Naive B cell (primary cell): ENCODE measurements around the gene DSN1. TPM values are rescaled to one million over a fixed set of nuclear protein-coding genes. Genes with fewer than 3 reads are reported as not detected.
A peak's percentile ranks its signal among the peaks of the same experiment; 100 is the strongest.
"Not testable (repeated sequence)": the region's sequence is repeated elsewhere in the genome, so short reads cannot be mapped to it uniquely, and the experiment has no call there.

Source experiments
- ATAC-seq, 2 donors: fragments of 150-1000 bp; cut with Tn5 transposase; 2 replicates each; pipeline ENCODE4 v1.10.0; 2021; ENCODE audit warnings: low read depth in 2 of 2, mild to moderate bottlenecking in 2 of 2, moderate library complexity in 2 of 2
- DNase-seq: peaks from one replicate; pipeline ENCODE4 v3.0.0; 2022
- H3K27ac Mint-ChIP-seq, 6 donors: one replicate each; pipeline ENCODE4 v1.8.0; 2020 to 2022; ENCODE audit warnings: mild to moderate bottlenecking in 6 of 6, mixed read lengths in 6 of 6, moderate library complexity in 5 of 6, inconsistent platforms in 2 of 6
- H3K27me3 Mint-ChIP-seq, 3 donors: one replicate each; pipeline ENCODE4 v1.8.0; 2021 to 2022; ENCODE audit warnings: mixed read lengths in 3 of 3, mild to moderate bottlenecking in 1 of 3
- H3K36me3 Mint-ChIP-seq, 2 donors: one replicate each; pipeline ENCODE4 v1.8.0; 2020 to 2022; ENCODE audit warnings: mixed read lengths in 2 of 2, inconsistent platforms in 1 of 2, mild to moderate bottlenecking in 1 of 2
- H3K4me1 Mint-ChIP-seq, 3 donors: one replicate each; pipeline ENCODE4 v1.8.0; 2020 to 2022; ENCODE audit warnings: mixed read lengths in 3 of 3, inconsistent platforms in 1 of 3, mild to moderate bottlenecking in 1 of 3, moderate library complexity in 1 of 3
- H3K4me3 Mint-ChIP-seq, 8 donors: one replicate each; pipeline ENCODE4 v1.8.0; 2020 to 2022; ENCODE audit warnings: mild to moderate bottlenecking in 8 of 8, mixed read lengths in 8 of 8, moderate library complexity in 8 of 8, inconsistent platforms in 2 of 8
- H3K9me3 Mint-ChIP-seq, 7 donors: one replicate each; pipeline ENCODE4 v1.8.0; 2020 to 2022; ENCODE audit warnings: mixed read lengths in 7 of 7, mild to moderate bottlenecking in 5 of 7, inconsistent platforms in 2 of 7, moderate library complexity in 1 of 7
- polyA plus RNA-seq, 6 donors: library from polyadenylated mRNA; unstranded; fragments of 300-500 nt; fragmentation: Illumina TruSeq; gene quantifications; one replicate each; pipeline ENCODE4 v1.2.3, GENCODE V29; 2021; ENCODE audit warnings: low read depth in 6 of 6

DSN1 gene
- polyA plus RNA-seq, 6 donors from 2014 or later = 22.5 to 35.9 (median 27.6) TPM

DNA sequence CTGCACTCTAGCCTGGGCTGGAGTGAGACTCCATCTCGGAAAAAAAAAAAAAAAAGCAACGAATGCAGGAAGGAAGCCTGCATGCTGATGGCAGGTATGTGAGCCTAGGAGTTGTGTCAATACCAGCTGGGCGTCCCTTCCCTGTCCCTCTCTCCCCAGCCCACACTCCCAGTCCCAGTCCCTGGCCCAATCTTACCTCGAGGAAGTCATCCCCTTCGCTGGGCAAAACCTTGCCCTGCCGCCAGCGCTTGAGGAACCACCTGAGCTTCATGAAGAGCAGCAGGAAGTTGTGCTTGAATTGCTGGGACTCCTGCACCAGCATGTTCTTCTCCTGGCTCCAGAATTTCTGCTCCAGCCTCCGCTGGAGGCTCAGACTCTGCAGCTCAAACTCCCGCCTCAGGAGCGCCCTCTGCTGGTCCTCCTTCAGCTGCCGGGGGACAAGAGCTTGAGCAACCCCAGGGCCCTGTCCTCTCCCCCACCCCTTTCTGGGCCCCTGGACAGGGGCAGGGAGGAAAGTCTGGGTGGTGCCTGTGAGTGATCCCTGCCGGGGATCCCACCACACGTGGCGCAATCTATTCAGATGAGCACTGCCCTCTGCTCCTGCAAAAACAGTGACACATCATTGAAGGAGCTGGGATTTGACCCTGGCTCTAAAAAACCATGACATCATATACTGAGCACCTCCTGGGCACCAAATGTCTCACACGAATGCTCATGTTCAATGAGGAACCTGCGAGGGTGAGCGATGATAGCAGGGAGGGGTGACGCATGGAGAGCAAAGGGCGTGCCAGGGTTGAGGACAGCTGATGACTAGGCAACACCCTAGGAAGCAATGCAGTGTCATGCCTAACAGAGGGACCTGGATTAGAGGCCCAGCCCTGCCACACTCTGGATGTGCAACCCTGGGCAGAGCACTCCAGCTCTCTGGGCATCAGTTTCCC is 35.0 kb upstream of the DSN1 start:
- peaks cover 15 to 21% of the 10 kb centered on the region in 2 donors for H3K36me3 Mint-ChIP-seq
- ATAC-seq (peak; percentile 59 to 77), DNase-seq (peak; percentile 58)
- H3K4me3 Mint-ChIP-seq = peak overlapping the region in 1 of 8 donors; percentile 63
- peak overlapping the region in 4 of 6 donors; percentile 65 to 92 (median 74) for H3K27ac Mint-ChIP-seq
- H3K9me3 Mint-ChIP-seq = no peaks in the 10 kb centered on the region
- no peaks in the 10 kb centered on the region for H3K27me3 Mint-ChIP-seq
- peaks cover 0 to 21% (median 12%) of the 10 kb centered on the region in 3 donors for H3K4me1 Mint-ChIP-seq

DNA sequence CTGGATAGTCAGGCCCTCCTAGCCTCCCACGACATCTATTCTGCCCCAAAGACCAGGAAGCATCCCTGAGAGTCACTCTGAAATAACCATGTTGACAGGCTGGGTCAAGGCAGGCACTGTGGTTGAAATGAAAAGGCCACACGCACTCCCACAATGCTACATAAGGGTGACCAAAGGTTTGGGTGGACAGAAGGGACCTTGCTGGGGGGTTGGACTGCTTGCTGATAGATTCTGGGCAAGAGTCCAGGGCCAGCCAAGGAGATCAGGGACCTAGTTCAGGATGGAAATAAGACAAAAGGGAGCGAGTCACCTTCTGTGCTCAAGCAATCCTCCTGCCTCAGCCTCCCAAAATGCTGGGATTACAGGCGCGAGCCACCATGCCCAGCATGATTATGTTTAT is 32.5 kb upstream of the DSN1 start:
- Mint-ChIP-seq H3K9me3 (peaks cover 0 to 2% (median 0%) of the 10 kb centered on the region in 7 donors), H3K27me3 (no peaks in the 10 kb centered on the region), H3K36me3 (peaks cover 13 to 29% of the 10 kb centered on the region in 2 donors), H3K4me3 (no peak overlapping the region), H3K4me1 (peaks cover 0 to 15% (median 10%) of the 10 kb centered on the region in 3 donors), H3K27ac (peak overlapping the region in 1 of 6 donors; percentile 34)
- no peak for DNase-seq
- ATAC-seq = no peak

DNA sequence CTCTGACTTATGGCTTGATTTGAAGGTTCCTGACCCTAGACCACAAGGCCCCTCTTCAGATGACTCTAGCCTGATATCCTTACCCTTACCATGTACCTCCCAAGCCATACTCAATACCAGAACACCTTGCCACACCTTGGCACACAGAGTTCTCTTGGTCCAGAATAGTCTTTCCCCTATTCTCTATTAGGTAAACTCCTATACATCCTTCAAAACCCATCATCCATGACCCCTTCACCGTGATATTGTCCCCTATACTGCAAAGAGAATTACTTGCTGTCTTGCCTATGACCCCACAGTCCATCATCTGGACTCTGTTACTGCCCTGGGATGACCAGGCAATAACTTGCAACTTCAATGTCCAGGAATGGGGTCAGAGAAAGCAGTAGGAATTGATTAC is 31.8 kb upstream of the DSN1 start:
- no peak overlapping the region for H3K4me3 Mint-ChIP-seq
- peak overlapping the region in 3 of 6 donors; percentile 37 to 81 (median 49) for H3K27ac Mint-ChIP-seq
- H3K4me1 Mint-ChIP-seq = peaks cover 0 to 15% (median 10%) of the 10 kb centered on the region in 3 donors
- ATAC-seq = no peak
- peaks cover 13 to 29% of the 10 kb centered on the region in 2 donors for H3K36me3 Mint-ChIP-seq
- H3K27me3 Mint-ChIP-seq = no peaks in the 10 kb centered on the region
- DNase-seq = no peak
- peaks cover 0 to 2% (median 0%) of the 10 kb centered on the region in 7 donors for H3K9me3 Mint-ChIP-seq

DNA sequence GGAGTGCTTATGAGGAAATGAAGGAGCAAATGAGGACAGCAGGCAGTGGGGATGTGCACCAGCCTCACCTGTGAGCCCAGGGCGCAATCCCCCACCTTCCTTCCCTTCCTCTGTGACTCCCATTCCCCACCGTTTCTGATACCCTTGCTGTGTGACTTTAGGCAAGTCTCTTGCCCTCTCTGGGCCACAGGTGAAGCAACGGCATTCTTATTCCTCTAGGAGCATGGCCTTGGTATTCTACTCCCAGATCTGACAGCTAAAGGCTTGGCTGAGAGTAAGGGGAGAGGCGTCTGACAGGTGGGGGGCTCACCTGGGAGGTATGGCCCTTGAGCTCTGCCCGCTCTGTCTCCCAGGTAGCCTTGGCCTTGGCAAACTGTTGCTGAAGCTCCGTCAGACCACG is 30.9 kb upstream of the DSN1 start:
- Mint-ChIP-seq H3K27me3 (no peaks in the 10 kb centered on the region), H3K9me3 (peaks cover 0 to 2% (median 0%) of the 10 kb centered on the region in 7 donors), H3K27ac (peak overlapping the region in 1 of 6 donors; percentile 47), H3K4me1 (peaks cover 0 to 15% (median 10%) of the 10 kb centered on the region in 3 donors), H3K36me3 (peaks cover 13 to 29% of the 10 kb centered on the region in 2 donors), H3K4me3 (no peak overlapping the region)
- no peak for ATAC-seq
- no peak for DNase-seq

DNA sequence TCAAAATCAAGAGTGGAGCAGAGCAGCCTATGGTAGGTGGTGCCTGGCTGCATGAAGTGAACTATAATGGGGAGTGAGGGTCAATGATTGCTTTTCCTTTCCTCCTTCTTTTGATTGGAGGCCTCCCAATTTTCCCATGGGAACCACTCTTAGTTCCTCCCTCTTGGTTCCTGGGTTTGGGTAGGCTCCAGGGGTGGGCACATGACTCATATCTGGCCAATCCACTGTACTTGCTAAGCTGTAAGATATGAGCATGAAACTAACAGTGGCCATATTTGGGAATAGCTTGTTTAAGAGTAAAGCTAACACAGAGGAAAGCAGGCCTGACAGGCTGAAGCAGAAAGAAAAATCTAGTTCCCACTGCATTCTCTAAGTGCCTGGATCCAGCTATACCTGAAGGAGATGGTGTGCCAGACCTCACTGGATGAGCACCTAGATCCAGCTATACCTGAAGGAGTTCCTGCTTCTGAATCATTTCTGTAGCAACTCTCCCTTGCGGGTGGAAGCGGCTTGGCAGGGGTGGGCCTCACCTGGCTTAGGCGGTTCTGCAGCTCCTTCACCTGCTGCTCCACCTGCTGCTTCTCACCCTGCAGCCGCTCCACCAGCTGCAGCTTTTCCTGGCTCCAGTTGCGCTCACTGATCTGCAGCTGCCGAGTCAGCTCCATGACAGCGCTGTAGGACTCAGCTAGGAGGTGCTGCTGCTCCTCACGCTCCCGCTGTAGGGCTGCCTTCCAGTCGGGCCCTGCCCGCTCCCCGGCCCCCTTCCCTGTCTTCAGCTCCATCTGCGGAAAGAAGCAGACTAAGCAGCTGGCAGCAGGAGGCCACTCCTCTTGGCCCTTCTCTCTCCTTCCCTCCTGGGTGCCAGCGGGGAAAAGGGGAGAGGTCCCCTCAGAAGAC is 29.0 kb upstream of the DSN1 start:
- H3K36me3 Mint-ChIP-seq = peaks cover 21 to 29% of the 10 kb centered on the region in 2 donors
- H3K4me3 Mint-ChIP-seq = no peak overlapping the region
- ATAC-seq (no peak), DNase-seq (no peak)
- peaks cover 0 to 4% (median 0%) of the 10 kb centered on the region in 3 donors for H3K4me1 Mint-ChIP-seq
- no peak overlapping the region for H3K27ac Mint-ChIP-seq
- H3K9me3 Mint-ChIP-seq = peaks cover 0 to 2% (median 0%) of the 10 kb centered on the region in 7 donors
- no peaks in the 10 kb centered on the region for H3K27me3 Mint-ChIP-seq

DNA sequence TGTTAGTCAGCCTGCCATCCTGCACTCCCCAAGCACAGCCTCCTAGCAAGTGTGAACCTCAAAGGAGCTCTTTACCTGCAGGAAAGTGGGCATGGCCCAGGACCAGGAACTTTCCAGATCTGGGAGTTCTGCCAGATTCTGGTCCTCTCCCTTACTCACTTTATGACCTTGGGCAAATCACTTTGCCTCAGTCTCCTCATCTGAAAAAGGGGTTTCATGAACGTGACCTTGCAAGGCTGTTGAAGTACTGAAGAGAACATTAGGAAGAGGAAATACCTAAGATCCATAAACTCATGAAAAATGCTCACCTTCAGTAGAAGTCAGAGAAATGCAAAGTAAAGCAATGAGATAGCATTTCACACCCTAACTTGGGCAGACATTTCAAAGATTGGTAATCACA is 26.8 kb upstream of the DSN1 start:
- no peaks in the 10 kb centered on the region for H3K27me3 Mint-ChIP-seq
- no peak overlapping the region for H3K4me3 Mint-ChIP-seq
- DNase-seq (no peak), ATAC-seq (no peak)
- H3K4me1 Mint-ChIP-seq = peaks cover 0 to 4% (median 0%) of the 10 kb centered on the region in 3 donors
- H3K9me3 Mint-ChIP-seq = peaks cover 0 to 2% (median 0%) of the 10 kb centered on the region in 7 donors
- no peak overlapping the region for H3K27ac Mint-ChIP-seq
- H3K36me3 Mint-ChIP-seq = peaks cover 22 to 24% of the 10 kb centered on the region in 2 donors

DNA sequence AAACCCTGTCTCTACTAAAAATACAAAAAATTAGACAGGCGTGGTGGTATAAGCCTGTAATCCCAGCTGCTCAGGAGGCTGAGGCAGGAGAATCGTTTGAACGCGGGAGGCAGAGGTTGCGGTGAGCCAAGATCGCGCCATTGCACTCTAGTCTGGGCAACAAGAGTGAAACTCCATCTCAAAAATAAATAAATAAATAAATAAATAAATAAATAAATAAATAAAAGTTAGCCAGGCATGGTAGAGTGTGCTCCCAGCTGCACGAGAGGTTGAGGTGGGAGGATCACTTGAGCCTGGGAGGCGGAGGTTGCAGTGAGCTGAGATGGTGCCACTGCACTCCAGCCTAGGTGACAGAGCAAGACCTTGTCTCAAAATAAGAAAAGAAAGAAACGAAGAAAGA is 25.8 kb upstream of the DSN1 start:
- not testable (repeated sequence) for H3K27me3 Mint-ChIP-seq, H3K4me3 Mint-ChIP-seq, H3K4me1 Mint-ChIP-seq, DNase-seq, ATAC-seq, H3K9me3 Mint-ChIP-seq, H3K27ac Mint-ChIP-seq
- peaks cover 11 to 24% of the 10 kb centered on the region in 2 donors for H3K36me3 Mint-ChIP-seq

DNA sequence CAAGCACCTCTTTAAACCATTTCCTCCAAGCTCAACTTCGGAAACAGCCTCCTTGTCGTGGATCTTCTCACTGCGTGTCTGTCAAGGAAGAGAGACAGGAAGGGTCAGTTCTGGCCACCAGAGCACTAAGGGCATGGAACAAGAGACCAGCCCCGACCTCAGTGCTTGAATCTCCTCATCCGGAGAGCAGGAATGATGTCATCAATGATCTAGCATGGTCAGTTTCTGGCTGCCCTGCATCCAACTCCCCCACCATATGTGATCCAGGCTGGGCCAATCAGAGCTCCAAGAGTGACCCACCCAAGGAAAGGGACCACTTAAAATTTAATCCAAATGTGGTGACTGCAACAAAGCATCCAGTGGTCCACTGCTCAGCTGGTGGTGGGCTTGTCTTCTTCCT is 23.3 kb upstream of the DSN1 start:
- no peaks in the 10 kb centered on the region for H3K9me3 Mint-ChIP-seq
- ATAC-seq (no peak), DNase-seq (no peak)
- H3K4me1 Mint-ChIP-seq = peaks cover under 1 to 10% (median 2%) of the 10 kb centered on the region in 3 donors
- H3K27ac Mint-ChIP-seq = no peak overlapping the region
- no peaks in the 10 kb centered on the region for H3K27me3 Mint-ChIP-seq
- H3K36me3 Mint-ChIP-seq = peaks cover 0 to 20% of the 10 kb centered on the region in 2 donors
- H3K4me3 Mint-ChIP-seq = no peak overlapping the region

DNA sequence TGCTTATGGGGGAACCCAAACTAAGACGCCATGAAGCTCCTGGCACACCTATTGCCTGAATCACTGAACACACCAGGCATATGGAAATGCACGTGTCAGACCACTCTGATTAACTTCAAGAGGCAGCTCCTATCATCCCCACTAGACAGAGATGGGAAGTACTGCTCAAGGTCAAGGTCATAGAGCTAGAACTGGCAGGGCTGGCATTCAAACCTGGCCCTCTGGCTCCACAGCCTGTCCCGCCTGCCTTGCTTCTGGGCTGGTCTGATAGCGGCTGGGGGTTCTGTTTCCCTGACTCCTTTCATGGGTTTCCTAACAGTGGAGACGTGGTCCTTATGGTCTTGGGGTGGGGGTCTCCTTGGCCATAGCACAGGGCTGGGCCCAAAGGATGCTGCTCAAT is 22.6 kb upstream of the DSN1 start:
- Mint-ChIP-seq H3K4me3 (no peak overlapping the region), H3K36me3 (peaks cover 0 to 24% of the 10 kb centered on the region in 2 donors), H3K27ac (peak overlapping the region in 1 of 6 donors; percentile 78), H3K4me1 (peaks cover 6 to 10% (median 7%) of the 10 kb centered on the region in 3 donors), H3K9me3 (no peaks in the 10 kb centered on the region), H3K27me3 (no peaks in the 10 kb centered on the region)
- ATAC-seq (no peak), DNase-seq (no peak)

DNA sequence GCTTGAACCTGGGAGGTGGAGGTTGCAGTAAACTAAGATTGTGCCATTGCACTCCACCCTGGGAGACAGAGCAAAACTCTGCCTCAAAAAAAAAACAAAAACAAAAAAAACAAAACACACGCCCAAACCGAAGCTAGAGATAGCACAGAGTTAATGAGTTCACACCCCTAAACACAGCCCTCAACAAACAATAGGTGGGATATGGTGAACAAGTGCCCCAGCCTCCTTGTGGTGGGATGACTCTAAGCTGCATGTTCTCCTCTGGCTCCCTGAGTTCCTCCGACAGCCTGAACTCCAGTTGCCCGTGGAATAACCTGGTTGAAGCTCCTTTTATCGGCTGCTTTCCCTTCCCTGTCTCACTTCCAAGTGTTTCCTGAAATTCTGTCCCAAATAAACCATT is 22.1 kb upstream of the DSN1 start:
- H3K27ac Mint-ChIP-seq = no peak overlapping the region
- peaks cover 6 to 10% (median 7%) of the 10 kb centered on the region in 3 donors for H3K4me1 Mint-ChIP-seq

DNA sequence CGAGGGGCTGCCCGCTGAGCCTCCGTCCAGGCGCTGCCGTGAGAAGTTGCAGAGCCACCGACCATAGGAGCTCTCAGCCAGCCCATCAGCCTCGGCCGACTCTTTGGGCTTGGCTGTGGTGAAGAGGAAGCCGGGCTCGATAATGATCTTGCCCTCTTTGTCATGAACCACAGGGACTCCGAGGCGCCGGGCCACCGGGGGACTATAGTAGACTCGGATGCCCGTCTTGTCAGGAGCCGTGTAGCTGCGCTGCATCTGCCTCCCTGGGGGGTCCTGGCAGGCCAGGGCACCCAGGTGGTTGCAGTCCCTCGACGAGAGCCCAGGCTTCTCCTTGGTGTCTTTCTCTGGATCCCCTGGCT is 20.5 kb upstream of the DSN1 start:
- Mint-ChIP-seq H3K27me3 (no peaks in the 10 kb centered on the region), H3K9me3 (no peaks in the 10 kb centered on the region), H3K27ac (no peak overlapping the region), H3K36me3 (peaks cover 0 to 24% of the 10 kb centered on the region in 2 donors), H3K4me1 (peaks cover 6 to 10% (median 7%) of the 10 kb centered on the region in 3 donors), H3K4me3 (no peak overlapping the region)
- ATAC-seq = no peak
- DNase-seq = no peak

More for the DNA sequence above, 22.1 kb upstream of the DSN1 start:
- DNase-seq (no peak), ATAC-seq (no peak)
- Mint-ChIP-seq H3K4me3 (no peak overlapping the region), H3K9me3 (no peaks in the 10 kb centered on the region), H3K27me3 (no peaks in the 10 kb centered on the region), H3K36me3 (peaks cover 0 to 24% of the 10 kb centered on the region in 2 donors)

DNA sequence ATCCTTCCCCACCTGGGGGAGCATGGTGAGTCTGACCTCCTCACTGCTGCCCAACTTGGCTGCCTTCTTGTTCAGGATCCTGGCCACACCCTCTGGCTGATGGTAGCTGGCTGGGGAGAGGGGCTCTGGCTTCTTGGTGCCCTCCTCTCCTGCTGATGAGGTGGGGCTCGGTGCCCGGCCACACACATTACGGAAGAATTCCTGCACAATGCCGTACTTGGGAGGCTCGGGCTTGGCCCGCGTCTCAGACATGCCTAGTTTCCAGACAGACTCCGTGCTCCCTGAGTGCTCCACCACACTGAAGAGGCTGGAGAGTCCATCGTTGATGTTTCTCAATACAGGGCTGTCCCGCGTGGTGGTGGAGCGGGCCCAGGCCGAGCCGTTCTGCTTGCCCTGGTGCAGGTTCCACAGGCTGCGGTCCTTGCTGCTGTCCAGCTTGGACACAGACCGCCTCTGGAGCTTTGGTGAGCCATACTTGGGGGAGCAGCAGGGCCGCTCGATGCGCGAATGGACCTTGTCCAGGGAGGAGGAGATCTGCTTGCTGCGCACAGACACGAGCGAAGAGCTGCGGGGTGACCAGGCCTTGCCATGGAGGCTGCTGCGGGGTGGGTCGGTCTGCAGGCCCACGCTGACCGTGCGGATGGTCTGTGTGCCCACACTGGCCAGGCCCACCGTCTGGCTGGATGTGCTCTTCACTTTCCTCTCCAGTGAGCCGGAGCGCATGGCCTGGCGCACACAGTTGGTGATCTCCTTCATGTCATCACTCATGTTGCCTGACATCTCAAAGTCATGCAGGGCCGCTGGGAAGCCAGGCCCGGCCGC is 19.9 kb upstream of the DSN1 start:
- no peaks in the 10 kb centered on the region for H3K27me3 Mint-ChIP-seq
- H3K36me3 Mint-ChIP-seq = peaks cover 0 to 22% of the 10 kb centered on the region in 2 donors
- ATAC-seq = no peak
- DNase-seq = no peak
- H3K9me3 Mint-ChIP-seq = no peaks in the 10 kb centered on the region
- H3K4me1 Mint-ChIP-seq = peaks cover 6 to 10% (median 7%) of the 10 kb centered on the region in 3 donors
- peak overlapping the region in 2 of 6 donors; percentile 43 to 79 for H3K27ac Mint-ChIP-seq
- H3K4me3 Mint-ChIP-seq = peak overlapping the region in 1 of 8 donors; percentile 37
